Prostate gland (tissue), 2 donors: ENCODE measurements around the gene PCK2.

Source experiments
- CTCF ChIP-seq, 4 experiments: fragments of 200-600 bp in 2 of 4; fragments of 450-650 bp in 2 of 4; sonication (generic) in 2 of 4; IDR thresholded peaks; 1 replicate in 3 of 4; 2 replicates in 1 of 4; pipeline ENCODE4 v1.5.1; 2016 to 2019; ENCODE audit warnings: antibody characterized with exemption in 4 of 4, mild to moderate bottlenecking in 2 of 4, moderate library complexity in 2 of 4
- POLR2A ChIP-seq: fragments of 450-650 bp; IDR thresholded peaks from one replicate; pipeline ENCODE4 v1.6.1; 2016; ENCODE audit warnings: antibody characterized with exemption, mild to moderate bottlenecking
- POLR2AphosphoS5 ChIP-seq: sonication (generic); formaldehyde crosslinking; IDR thresholded peaks from one replicate; pipeline ENCODE4 v1.6.1; 2017; ENCODE audit warnings: antibody characterized with exemption

- TF ChIP-seq CTCF (IDR thresholded peaks at IDR 0.05) (no peak), POLR2AphosphoS5 (no peak), POLR2A (no peak)
Observed at GRCh38 chr14:24143511-24143910, 49.4 kb downstream of the PCK2 start.
